NK-92 (cell line): Measurements from ENCODE around the gene BIRC5.

Experiments
- DNase-seq: peaks from one replicate; lab custom pipeline; 2025; ENCODE audit not compliant: unreplicated experiment; lab: John Stamatoyannopoulos, UW

Gene BIRC5

GRCh38 chr17:78183916-78184315 is 30.1 kb upstream of the BIRC5 start:
- no peak for DNase-seq

- DNase-seq: no peak
Observed at GRCh38 chr17:78184351-78184750, 29.7 kb upstream of the BIRC5 start.

GRCh38 chr17:78184868-78185267 is 29.2 kb upstream of the BIRC5 start:
- DNase-seq: no peak

DNA sequence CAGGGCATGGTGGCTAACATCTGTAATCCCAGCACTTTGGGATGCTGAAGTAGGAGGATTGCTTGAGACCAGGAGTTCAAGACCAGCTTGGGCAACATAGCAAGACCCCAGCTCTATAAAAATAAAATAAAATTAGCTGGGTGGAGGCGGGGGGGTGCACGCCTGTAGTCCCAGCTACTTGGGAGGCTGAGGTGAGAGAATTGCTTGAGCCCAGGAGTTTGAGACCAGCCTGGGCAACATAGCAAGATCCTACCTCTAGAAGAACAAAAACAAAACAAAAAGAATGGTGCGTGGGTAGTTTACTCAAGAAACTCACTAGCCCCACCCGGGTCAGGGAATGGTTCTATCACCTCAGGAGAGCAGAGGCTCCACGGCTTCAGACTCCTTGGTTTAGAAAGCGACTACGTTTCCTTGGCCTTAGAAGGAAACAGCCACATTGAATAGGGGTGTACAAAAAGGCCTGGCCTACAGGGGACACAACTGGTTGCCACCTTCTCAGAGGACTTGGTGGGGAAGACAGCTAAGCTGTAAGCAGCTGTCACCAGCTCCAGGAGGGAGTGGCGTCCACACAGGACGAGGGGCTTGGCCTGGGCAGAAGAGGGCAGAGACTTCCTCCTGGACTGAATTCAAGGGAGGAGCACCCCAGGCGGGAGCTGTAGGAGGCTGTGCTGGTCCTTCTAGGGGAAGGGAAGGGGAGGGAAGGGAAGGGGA is 27.9 kb upstream of the BIRC5 start:
- DNase-seq: no peak

DNA sequence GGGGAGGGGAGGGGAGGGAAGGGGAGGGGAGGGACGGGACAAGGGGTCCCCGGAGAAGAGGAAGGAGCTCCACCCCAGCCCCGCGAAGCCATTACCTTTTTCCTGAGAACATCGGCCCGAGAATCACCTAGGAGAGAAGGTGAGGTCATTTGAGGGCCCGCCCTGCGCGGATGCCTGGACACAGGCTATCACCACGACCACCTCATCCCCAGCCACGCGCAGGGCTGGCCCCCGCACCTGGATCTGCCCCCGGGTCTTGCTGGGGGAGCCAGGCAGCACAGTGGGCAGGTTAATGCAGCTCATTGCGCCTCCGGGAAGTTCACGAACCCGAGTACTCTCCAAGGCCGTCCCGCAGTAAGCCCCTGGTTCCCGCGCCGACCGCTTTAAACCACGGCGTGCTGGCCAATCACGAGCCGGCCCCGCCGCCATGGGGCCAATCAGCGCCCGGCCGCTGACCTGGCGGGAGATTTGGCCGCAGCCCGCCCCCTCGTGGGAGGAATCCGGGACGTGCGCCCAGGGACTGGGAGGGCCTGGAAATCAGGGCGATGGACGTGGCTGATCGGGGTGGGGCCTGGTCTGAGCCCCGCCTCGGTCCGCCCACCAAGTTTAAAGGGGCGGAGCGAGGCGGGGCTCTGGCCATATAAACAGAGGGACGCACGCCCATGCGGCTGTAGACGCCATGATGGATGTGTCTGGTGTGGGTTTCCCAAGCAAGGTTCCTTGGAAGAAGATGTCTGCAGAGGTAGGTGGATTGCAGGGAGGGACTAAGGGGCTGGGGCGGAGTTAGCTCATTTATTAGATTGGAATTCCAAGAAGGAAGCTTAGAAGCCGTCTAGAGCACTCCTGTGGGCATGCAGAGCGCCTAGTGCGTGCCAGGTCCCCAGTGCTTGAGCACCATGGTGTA is 27.1 kb upstream of the BIRC5 start, which contains the start of the genes AFMID and TK1:
AFMID (plus strand) TSS at position 671 of the 904 bp plus-strand sequence; CDS start at position 680, 9 bp downstream.
TK1 (minus strand) TSS at position 361 of the 904 bp plus-strand sequence; CDS start at position 303, 58 bp downstream.
- DNase-seq: no peak

DNA sequence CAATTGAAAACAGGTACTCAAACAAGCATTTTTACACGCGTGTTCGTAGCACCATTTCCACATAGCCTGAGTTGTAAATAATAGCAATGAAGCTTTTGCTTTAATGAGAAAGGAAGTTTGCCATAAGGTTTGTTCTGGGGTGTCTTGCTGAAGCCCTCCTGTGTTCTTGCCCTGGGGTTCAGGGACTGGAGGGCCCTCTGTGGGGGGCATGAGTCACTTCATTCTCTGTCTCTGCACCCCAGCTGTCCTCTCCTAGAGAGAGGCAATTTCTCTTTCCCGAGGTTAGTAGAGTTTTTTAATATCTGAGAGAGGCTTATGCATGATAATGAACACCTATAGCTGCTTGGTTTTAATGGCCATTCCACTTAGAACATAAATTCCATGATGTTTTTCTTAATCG is 17.3 kb upstream of the BIRC5 start:
- DNase-seq: no peak

DNA sequence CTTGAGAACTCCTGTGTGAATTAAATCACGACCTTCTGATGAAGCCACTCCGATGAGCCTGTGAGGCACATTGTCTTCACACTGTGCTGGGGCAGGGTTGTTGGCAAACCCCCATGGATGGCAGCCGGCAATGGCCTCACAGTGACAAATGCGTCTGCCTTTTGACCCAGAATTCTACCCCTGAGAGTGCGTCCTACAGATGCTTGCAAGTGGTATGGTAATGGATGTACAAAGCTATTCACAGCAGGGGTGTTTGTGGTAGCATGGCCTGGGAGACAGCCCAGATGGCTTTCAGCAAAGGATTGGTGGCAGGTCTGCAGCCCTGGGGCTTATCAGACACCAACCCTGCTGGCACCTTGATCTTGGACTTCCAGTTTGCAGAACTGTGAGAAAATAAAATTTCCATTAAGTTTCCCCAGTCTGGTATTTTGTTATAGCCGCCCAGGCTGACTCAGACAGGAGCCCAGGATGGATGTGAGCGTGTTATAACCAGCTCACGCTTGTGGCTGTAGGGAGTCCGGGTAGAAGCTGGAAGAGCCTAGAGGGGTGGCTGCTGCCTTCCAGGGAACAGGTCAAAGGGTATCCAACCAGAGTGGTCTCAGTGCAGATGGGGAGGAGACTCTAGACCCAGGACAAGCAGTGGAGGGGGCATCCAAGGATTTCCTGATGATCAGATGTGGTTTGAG is 16.8 kb upstream of the BIRC5 start:
- no peak for DNase-seq

DNA sequence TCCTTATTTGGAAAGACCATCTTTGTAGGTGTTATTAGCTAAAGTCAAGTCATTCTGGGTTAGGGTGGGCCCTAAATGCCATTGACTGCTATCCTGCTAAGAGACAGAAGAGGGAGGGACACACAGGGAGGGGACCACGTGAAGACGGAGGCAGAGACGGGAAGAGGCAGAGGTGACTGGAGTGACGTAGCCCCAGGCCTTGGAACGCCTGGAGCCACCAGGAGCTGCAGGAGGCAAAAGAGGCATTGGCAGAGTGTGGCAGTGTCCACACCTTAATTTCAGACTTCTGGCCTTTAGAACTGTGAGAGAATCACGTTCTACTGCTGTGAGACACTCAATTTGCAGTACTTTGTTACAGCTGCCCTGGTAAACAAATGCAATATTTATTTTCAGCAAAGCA is 13.6 kb upstream of the BIRC5 start:
- DNase-seq: no peak

- no peak for DNase-seq
Observed at GRCh38 chr17:78202666-78203065, 11.4 kb upstream of the BIRC5 start.

GRCh38 chr17:78204387-78205123 is 9.5 kb upstream of the BIRC5 start:
- no peak for DNase-seq

- no peak for DNase-seq
Observed at GRCh38 chr17:78205124-78205775, 8.8 kb upstream of the BIRC5 start.

- no peak for DNase-seq
Observed at GRCh38 chr17:78206298-78206697, 7.8 kb upstream of the BIRC5 start.

DNA sequence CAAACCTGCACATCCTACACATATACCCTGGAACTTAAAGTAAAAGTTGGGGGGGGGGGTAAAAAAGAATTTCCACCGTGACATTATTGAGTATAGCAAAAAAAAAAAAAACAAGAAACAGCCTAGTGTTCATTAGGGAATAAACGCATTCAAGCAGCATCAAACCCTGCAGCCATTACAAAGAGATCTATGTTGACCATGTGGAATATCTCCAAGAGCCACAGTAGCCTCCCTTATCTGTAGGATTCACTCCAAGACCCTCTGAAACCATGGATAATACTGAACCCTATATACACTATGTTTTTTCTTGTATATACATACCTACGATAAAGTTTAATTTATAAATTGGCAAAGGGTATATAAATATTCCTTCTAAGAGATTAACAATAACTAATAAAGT is 5.6 kb upstream of the BIRC5 start:
- no peak for DNase-seq

- no peak for DNase-seq
Observed at GRCh38 chr17:78210111-78210510, 3.9 kb upstream of the BIRC5 start.

GRCh38 chr17:78211032-78211431 is 3.0 kb upstream of the BIRC5 start:
- DNase-seq: no peak

- no peak for DNase-seq
Observed at GRCh38 chr17:78214706-78215061, 631 bp downstream of the BIRC5 start.

DNA sequence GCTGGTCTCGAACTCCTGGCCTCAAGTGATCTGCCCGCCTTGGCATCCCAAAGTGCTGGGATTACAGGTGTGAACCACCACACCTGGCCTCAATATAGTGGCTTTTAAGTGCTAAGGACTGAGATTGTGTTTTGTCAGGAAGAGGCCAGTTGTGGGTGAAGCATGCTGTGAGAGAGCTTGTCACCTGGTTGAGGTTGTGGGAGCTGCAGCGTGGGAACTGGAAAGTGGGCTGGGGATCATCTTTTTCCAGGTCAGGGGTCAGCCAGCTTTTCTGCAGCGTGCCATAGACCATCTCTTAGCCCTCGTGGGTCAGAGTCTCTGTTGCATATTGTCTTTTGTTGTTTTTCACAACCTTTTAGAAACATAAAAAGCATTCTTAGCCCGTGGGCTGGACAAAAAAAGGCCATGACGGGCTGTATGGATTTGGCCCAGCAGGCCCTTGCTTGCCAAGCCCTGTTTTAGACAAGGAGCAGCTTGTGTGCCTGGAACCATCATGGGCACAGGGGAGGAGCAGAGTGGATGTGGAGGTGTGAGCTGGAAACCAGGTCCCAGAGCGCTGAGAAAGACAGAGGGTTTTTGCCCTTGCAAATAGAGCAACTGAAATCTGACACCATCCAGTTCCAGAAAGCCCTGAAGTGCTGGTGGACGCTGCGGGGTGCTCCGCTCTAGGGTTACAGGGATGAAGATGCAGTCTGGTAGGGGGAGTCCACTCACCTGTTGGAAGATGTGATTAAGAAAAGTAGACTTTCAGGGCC is 5.5 kb downstream of the BIRC5 start:
- no peak for DNase-seq

GRCh38 chr17:78223061-78223460 is 9.0 kb downstream of the BIRC5 start:
- no peak for DNase-seq

- DNase-seq: no peak
Observed at GRCh38 chr17:78223765-78224164, 9.7 kb downstream of the BIRC5 start.
